Stomach (tissue), 9 donors: ENCODE data around the gene PARP8. TPM values are rescaled to one million over a fixed set of nuclear protein-coding genes. Genes with fewer than 3 reads are reported as not detected.

Experiments used
- DNase-seq, 2 donors: peaks; one replicate each; pipeline versions ENCODE4 v3.0.0 to v3.0.0-alpha.2; 2013 to 2019
- H3K27ac ChIP-seq, 5 donors: fragments of 200-600 bp in 4 of 5; sonication (generic) in 4 of 5; one replicate each; pipeline ENCODE4 v1.5.1; 2013 to 2019; ENCODE audit warnings: mild to moderate bottlenecking in 1 of 5, moderate library complexity in 1 of 5
- H3K27me3 ChIP-seq, 3 donors: fragments of 200-600 bp; sonication (generic); one replicate each; pipeline ENCODE4 v1.5.1; 2017 to 2019; ENCODE audit warnings: mixed run types in 1 of 3
- H3K36me3 ChIP-seq, 4 donors: fragments of 200-600 bp; sonication (generic); 1 replicate in 3 of 4; 2 replicates in 1 of 4; pipeline ENCODE4 v1.5.1; 2016 to 2019
- H3K4me1 ChIP-seq, 4 donors: fragments of 200-600 bp; sonication (generic); one replicate each; pipeline ENCODE4 v1.5.1; 2016 to 2019
- H3K4me3 ChIP-seq, 4 donors: fragments of 200-600 bp; sonication (generic) in 3 of 4; one replicate each; pipeline ENCODE4 v1.5.1; 2016 to 2019; ENCODE audit warnings: mild to moderate bottlenecking in 1 of 4
- H3K9me3 ChIP-seq, 4 donors: fragments of 200-600 bp; sonication (generic); one replicate each; pipeline ENCODE4 v1.5.1; 2016 to 2019
- CTCF ChIP-seq, 7 experiments: fragments of 450-650 bp in 4 of 7; fragments of 200-600 bp in 3 of 7; sonication (generic) in 3 of 7; IDR thresholded peaks; one replicate each; pipeline ENCODE4 v1.5.1; 2016 to 2019; ENCODE audit warnings: antibody characterized with exemption in 7 of 7, control low read depth in 2 of 7, mild to moderate bottlenecking in 1 of 7
- EP300 ChIP-seq: sonication (generic); formaldehyde crosslinking; IDR thresholded peaks from one replicate; pipeline ENCODE4 v1.6.1; 2017; ENCODE audit warnings: antibody characterized with exemption
- POLR2A ChIP-seq, 4 donors: fragments of 450-650 bp; IDR thresholded peaks; one replicate each; pipeline ENCODE4 v1.6.1; 2016; ENCODE audit warnings: antibody characterized with exemption in 4 of 4, control low read depth in 2 of 4, mild to moderate bottlenecking in 1 of 4, moderate library complexity in 1 of 4
- POLR2AphosphoS5 ChIP-seq, 3 donors: sonication (generic); formaldehyde crosslinking; IDR thresholded peaks; one replicate each; pipeline ENCODE4 v1.6.1; 2016; ENCODE audit warnings: antibody characterized with exemption in 3 of 3
- WGBS, 5 donors: extraction: QIAGEN DNeasy Blood & Tissue Kit in 3 of 5; methylation state at CpG; one replicate each; pipeline versions ENCODE4 v1.1.5 to v1.1.7; 2013 to 2018; 5-methylcytosine and 5-hydroxymethylcytosine counted together
- intact Hi-C: fragments of 100-400 bp; cut with DNase I; formaldehyde crosslinking; loops from one replicate; pipeline ENCODE4 v1.15.1; 2023; ENCODE audit warnings: low total_unique reads
- polyA plus RNA-seq, 3 donors: library from polyadenylated mRNA; stranded (reverse); fragments of 200-250 nt; gene quantifications; one replicate each; pipeline ENCODE4 v1.2.3, GENCODE V29; 2013
- total RNA-seq, 5 donors: library from RNA; depleted of rRNA; stranded (reverse); fragments of >200 nt; gene quantifications; one replicate each; pipeline versions ENCODE4 v1.1.0 to v1.2.3, GENCODE V29; 2014 to 2016
- donor health status: healthy with polysubstance abuse.
- donor health status: Bipolar disorder and iron deficiency.
- donor health status: healthy.

The PARP8 gene
- total and polyA plus RNA-seq, 8 donors: 6.7 to 54.2 (median 22.4) TPM

- H3K4me1 ChIP-seq: peaks cover 9 to 46% (median 25%) of the 10 kb centered on the region in 4 donors
- H3K9me3 ChIP-seq: no peaks in the 10 kb centered on the region
- WGBS, 5 donors: 32 to 48% (median 42%) methylated on average over 2 of the region's 2 CpGs
- no peaks in the 10 kb centered on the region for H3K27me3 ChIP-seq
- peak; percentile 38 to 70 for DNase-seq
- H3K27ac ChIP-seq: peak overlapping the region in 3 of 5 donors; percentile 16 to 53 (median 43)
- H3K36me3 ChIP-seq: no peaks in the 10 kb centered on the region
- intact Hi-C loops: no loop called here
- peak overlapping the region in 3 of 4 donors; percentile 1 to 23 (median 1) for H3K4me3 ChIP-seq
- TF ChIP-seq POLR2AphosphoS5 (IDR thresholded peaks at IDR 0.05): peak in 1 of 3 donors; percentile 52
- no peak for TF ChIP-seq POLR2A (IDR thresholded peaks at IDR 0.05)
Observed at GRCh38 chr5:50711280-50711679, 44.8 kb downstream of the PARP8 start.

- intact Hi-C loops: no loop called here
- 53 to 83% (median 68%) methylated on average over 1 of the region's 1 CpG for WGBS, 5 donors
- Histone ChIP-seq H3K9me3 (no peaks in the 10 kb centered on the region), H3K4me3 (no peak overlapping the region), H3K36me3 (no peaks in the 10 kb centered on the region), H3K27me3 (no peaks in the 10 kb centered on the region), H3K4me1 (peaks cover 9 to 46% (median 21%) of the 10 kb centered on the region in 4 donors), H3K27ac (peak overlapping the region in 1 of 5 donors; percentile 29)
- TF ChIP-seq CTCF (IDR thresholded peaks at IDR 0.05): no peak
- DNase-seq: no peak
Observed at GRCh38 chr5:50712479-50712878, 46.0 kb downstream of the PARP8 start.

- WGBS, 5 donors: 87 to 97% (median 92%) methylated on average over 5 of the region's 5 CpGs
- intact Hi-C loops: no loop called here
- Histone ChIP-seq H3K27ac (no peak overlapping the region), H3K27me3 (no peaks in the 10 kb centered on the region), H3K36me3 (no peaks in the 10 kb centered on the region), H3K4me1 (peaks cover 9 to 41% (median 21%) of the 10 kb centered on the region in 4 donors), H3K9me3 (no peaks in the 10 kb centered on the region), H3K4me3 (no peak overlapping the region)
- TF ChIP-seq EP300 (no peak), CTCF (IDR thresholded peaks at IDR 0.05) (no peak), POLR2AphosphoS5 (IDR thresholded peaks at IDR 0.05) (no peak), POLR2A (IDR thresholded peaks at IDR 0.05) (no peak)
- no peak for DNase-seq
Observed at GRCh38 chr5:50715001-50715400, 48.6 kb downstream of the PARP8 start.

- Histone ChIP-seq H3K27me3 (no peaks in the 10 kb centered on the region), H3K4me3 (no peak overlapping the region), H3K9me3 (no peaks in the 10 kb centered on the region), H3K36me3 (no peaks in the 10 kb centered on the region), H3K27ac (no peak overlapping the region), H3K4me1 (peaks cover 8 to 34% (median 16%) of the 10 kb centered on the region in 4 donors)
- intact Hi-C loops: no loop called here
- TF ChIP-seq POLR2AphosphoS5 (IDR thresholded peaks at IDR 0.05) (no peak), EP300 (no peak), CTCF (IDR thresholded peaks at IDR 0.05) (no peak), POLR2A (IDR thresholded peaks at IDR 0.05) (no peak)
- 88 to 97% (median 95%) methylated on average over 2 of the region's 2 CpGs for WGBS, 5 donors
- DNase-seq: no peak
Observed at GRCh38 chr5:50716134-50716533, 49.7 kb downstream of the PARP8 start.

GRCh38 chr5:50717651-50718050 lies 51.2 kb downstream of the PARP8 start:
- peaks cover 0 to 29% (median 11%) of the 10 kb centered on the region in 4 donors for H3K4me1 ChIP-seq
- no peak overlapping the region for H3K4me3 ChIP-seq
- intact Hi-C loops: no loop called here
- no peak overlapping the region for H3K27ac ChIP-seq
- no peaks in the 10 kb centered on the region for H3K9me3 ChIP-seq
- H3K36me3 ChIP-seq: no peaks in the 10 kb centered on the region
- peak in 1 of 2 donors; percentile 36 for DNase-seq
- no peaks in the 10 kb centered on the region for H3K27me3 ChIP-seq
- TF ChIP-seq EP300: no peak
- no peak for TF ChIP-seq POLR2A (IDR thresholded peaks at IDR 0.05)
- no peak for TF ChIP-seq CTCF (IDR thresholded peaks at IDR 0.05)
- no peak for TF ChIP-seq POLR2AphosphoS5 (IDR thresholded peaks at IDR 0.05)
- 61 to 80% (median 80%) methylated on average over 2 of the region's 2 CpGs for WGBS, 5 donors
